Prostate gland (tissue), 2 donors: ENCODE results near the gene NR6A1. TPM values are rescaled to one million over a fixed set of nuclear protein-coding genes. Genes with fewer than 3 reads are reported as not detected.

Source experiments
- DNase-seq: peaks from one replicate; pipeline ENCODE4 v3.0.0-alpha.2; 2019; ENCODE audit warnings: low spot score
- H3K27ac ChIP-seq, 2 donors: fragments of 200-600 bp; sonication (generic); 2 replicates each; pipeline ENCODE4 v1.5.1; 2017 to 2019
- H3K27me3 ChIP-seq: fragments of 200-600 bp; sonication (generic); replicated peaks from 2 replicates; pipeline ENCODE4 v1.5.1; 2019; ENCODE audit not compliant: insufficient read depth
- H3K36me3 ChIP-seq, 2 donors: fragments of 200-600 bp; sonication (generic); 1 replicate in 1 of 2; 2 replicates in 1 of 2; pipeline versions ENCODE4 v1.5.1 to v1.8.1; 2017 to 2019
- H3K4me1 ChIP-seq: fragments of 200-600 bp; sonication (generic); replicated peaks from 2 replicates; pipeline ENCODE4 v1.5.1; 2019
- H3K4me3 ChIP-seq, 2 donors: fragments of 200-600 bp; sonication (generic); 2 replicates each; pipeline ENCODE4 v1.5.1; 2017 to 2019
- H3K9me3 ChIP-seq: fragments of 200-600 bp; sonication (generic); 2 replicates; pipeline ENCODE4 v1.5.1; 2017
- POLR2A ChIP-seq: fragments of 450-650 bp; IDR thresholded peaks from one replicate; pipeline ENCODE4 v1.6.1; 2016; ENCODE audit warnings: antibody characterized with exemption, mild to moderate bottlenecking
- POLR2AphosphoS5 ChIP-seq: sonication (generic); formaldehyde crosslinking; IDR thresholded peaks from one replicate; pipeline ENCODE4 v1.6.1; 2017; ENCODE audit warnings: antibody characterized with exemption
- WGBS: methylation state at CpG from one replicate; pipeline ENCODE4 v1.1.5; 2018; 5-methylcytosine and 5-hydroxymethylcytosine counted together
- intact Hi-C: fragments of 100-400 bp; cut with DNase I; formaldehyde crosslinking; loops from one replicate; pipeline ENCODE4 v1.14.2; 2022
- total RNA-seq, 2 donors: library from RNA; depleted of rRNA; stranded (reverse); fragments of >200 nt; gene quantifications; one replicate each; pipeline ENCODE4 v1.1.0, GENCODE V29; 2016
- TF ChIP-seq, protein P1 (sequence below), 4 experiments: fragments of 200-600 bp in 2 of 4; fragments of 450-650 bp in 2 of 4; sonication (generic) in 2 of 4; IDR thresholded peaks; 1 replicate in 3 of 4; 2 replicates in 1 of 4; pipeline ENCODE4 v1.5.1; 2016 to 2019; ENCODE audit warnings: antibody characterized with exemption in 4 of 4, mild to moderate bottlenecking in 2 of 4, moderate library complexity in 2 of 4

The NR6A1 gene
- total RNA-seq, 2 donors from 2014 or later, result 1.3 to 53.7 TPM

DNA sequence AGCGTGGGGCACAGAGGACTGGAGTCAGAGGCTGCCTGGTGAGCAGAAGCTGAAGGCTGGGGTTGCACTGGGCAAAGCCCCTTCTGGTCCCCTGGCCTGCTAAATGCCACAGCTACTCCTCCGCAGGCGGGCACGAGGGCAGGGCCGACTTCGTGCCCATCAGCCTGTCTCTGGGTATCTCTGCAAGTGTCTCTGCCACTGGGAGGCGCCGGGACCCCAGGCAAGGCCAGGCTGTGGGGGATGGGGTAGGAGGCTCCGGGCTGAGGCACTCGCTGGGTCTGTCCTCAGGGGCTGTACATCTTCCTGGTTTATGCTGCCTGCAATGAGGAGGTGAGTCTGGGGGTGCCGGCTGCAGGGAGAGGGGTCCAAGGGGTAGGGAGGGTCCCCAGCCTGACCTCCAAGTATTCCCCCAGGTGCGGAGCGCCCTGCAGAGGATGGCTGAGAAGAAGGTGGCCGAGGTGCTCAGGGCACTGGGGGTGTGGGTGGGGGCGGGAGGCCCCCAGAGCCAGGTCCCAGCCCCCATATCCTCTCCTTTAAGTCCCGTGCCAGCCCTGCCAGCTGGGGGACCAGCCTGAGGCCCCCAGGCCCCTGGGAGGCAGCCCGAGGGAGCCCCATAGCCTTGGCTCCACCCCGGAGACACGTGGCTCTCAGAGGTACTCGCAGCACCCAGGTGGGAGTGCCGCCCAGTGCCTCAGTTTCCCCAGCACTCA, 295.8 kb downstream of the NR6A1 start:
- Histone ChIP-seq H3K27ac (no peak overlapping the region), H3K27me3 (peaks cover 20% of the 10 kb centered on the region), H3K4me1 (no peaks in the 10 kb centered on the region), H3K4me3 (no peak overlapping the region), H3K9me3 (no peaks in the 10 kb centered on the region), H3K36me3 (no peaks in the 10 kb centered on the region)
- WGBS, result 74% methylated on average over 18 of the region's 21 CpGs
- TF ChIP-seq POLR2AphosphoS5, result no peak
- TF ChIP-seq POLR2A, result no peak
- TF ChIP-seq, protein P1, sequence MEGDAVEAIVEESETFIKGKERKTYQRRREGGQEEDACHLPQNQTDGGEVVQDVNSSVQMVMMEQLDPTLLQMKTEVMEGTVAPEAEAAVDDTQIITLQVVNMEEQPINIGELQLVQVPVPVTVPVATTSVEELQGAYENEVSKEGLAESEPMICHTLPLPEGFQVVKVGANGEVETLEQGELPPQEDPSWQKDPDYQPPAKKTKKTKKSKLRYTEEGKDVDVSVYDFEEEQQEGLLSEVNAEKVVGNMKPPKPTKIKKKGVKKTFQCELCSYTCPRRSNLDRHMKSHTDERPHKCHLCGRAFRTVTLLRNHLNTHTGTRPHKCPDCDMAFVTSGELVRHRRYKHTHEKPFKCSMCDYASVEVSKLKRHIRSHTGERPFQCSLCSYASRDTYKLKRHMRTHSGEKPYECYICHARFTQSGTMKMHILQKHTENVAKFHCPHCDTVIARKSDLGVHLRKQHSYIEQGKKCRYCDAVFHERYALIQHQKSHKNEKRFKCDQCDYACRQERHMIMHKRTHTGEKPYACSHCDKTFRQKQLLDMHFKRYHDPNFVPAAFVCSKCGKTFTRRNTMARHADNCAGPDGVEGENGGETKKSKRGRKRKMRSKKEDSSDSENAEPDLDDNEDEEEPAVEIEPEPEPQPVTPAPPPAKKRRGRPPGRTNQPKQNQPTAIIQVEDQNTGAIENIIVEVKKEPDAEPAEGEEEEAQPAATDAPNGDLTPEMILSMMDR (IDR thresholded peaks at IDR 0.05), result no peak
- intact Hi-C loops, result no loop called here
- no peak for DNase-seq

DNA sequence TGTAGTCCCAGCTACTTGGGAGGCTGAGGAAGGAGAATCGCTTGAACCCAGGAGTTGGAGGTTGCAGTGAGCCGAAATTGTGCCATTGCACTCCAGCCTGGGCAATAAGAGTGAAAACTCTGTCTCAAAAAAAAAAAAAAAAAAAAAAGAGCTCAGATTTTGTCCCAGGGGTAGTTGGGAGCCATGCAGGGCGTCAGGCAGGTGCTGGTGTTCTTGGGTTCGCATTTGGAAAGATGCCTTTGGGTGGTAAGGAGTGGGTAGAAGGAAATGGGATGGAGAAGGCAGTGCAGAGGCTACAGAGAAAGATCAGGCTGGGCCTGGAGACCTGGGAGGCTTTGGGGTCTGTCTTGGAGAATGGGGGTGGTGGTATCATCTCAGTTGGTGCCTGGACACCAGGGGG, 297.0 kb downstream of the NR6A1 start:
- no peak overlapping the region for H3K4me3 ChIP-seq
- no peaks in the 10 kb centered on the region for H3K4me1 ChIP-seq
- TF ChIP-seq, protein P1 (IDR thresholded peaks at IDR 0.05), result no peak
- TF ChIP-seq POLR2AphosphoS5, result no peak
- no peaks in the 10 kb centered on the region for H3K36me3 ChIP-seq
- intact Hi-C loops, result no loop called here
- no peak overlapping the region for H3K27ac ChIP-seq
- H3K9me3 ChIP-seq, result no peaks in the 10 kb centered on the region
- DNase-seq, result no peak
- peaks cover 19% of the 10 kb centered on the region for H3K27me3 ChIP-seq
- 85% methylated on average over 4 of the region's 4 CpGs for WGBS

DNA sequence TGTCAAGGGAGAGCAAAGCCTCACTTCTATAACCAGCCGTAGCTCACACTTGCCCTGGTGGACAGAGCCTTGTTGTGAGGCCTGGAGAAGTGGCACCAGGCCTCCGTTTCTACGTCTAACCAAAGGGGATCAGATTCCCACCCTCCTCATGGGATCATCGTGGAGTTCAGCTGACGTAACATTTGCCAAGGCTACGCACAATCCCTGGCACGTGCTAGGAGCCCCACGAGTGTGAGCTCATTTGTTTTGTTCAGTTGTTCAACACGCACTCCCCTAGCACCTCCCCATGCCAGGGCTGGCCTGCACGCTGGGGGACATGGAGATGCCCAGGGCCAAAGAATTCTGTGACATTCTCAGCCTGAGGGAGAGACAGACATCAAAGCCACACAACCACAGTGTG, 297.8 kb downstream of the NR6A1 start:
- peaks cover 17% of the 10 kb centered on the region for H3K27me3 ChIP-seq
- 82% methylated on average over 10 of the region's 10 CpGs for WGBS
- H3K36me3 ChIP-seq, result no peaks in the 10 kb centered on the region
- no peak for DNase-seq
- H3K4me1 ChIP-seq, result no peaks in the 10 kb centered on the region
- no peak overlapping the region for H3K27ac ChIP-seq
- no peaks in the 10 kb centered on the region for H3K9me3 ChIP-seq
- no peak overlapping the region for H3K4me3 ChIP-seq
- intact Hi-C loops, result no loop called here
- no peak for TF ChIP-seq POLR2A
- no peak for TF ChIP-seq POLR2AphosphoS5
- TF ChIP-seq, protein P1 (IDR thresholded peaks at IDR 0.05), result no peak

DNA sequence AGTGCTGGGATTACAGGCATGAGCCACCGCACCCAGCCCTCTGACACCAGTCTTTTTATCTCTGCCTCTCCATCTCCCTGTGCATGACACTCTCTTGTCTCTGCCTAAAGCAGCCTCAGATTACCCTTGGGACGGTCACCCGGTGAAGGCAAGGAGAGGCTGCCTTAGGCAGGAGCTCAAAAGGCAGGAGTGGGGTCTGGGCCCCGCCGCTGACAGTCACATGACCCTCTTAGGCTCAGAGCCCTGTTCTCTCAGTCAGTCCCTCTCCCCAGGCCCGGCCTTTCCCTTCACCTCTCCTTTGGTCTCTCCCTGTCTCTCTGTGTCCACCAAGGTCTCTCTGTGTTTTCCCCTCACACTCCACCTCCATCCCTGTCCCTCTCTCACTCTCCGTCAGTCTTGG, 298.3 kb downstream of the NR6A1 start:
- intact Hi-C loops, result no loop called here
- no peak overlapping the region for H3K4me3 ChIP-seq
- H3K4me1 ChIP-seq, result no peaks in the 10 kb centered on the region
- no peaks in the 10 kb centered on the region for H3K9me3 ChIP-seq
- H3K27ac ChIP-seq, result no peak overlapping the region
- 83% methylated on average over 7 of the region's 7 CpGs for WGBS
- no peaks in the 10 kb centered on the region for H3K36me3 ChIP-seq
- TF ChIP-seq POLR2A (no peak), POLR2AphosphoS5 (no peak)
- TF ChIP-seq, protein P1 (IDR thresholded peaks at IDR 0.05), result no peak
- DNase-seq, result no peak
- H3K27me3 ChIP-seq, result peaks cover 12% of the 10 kb centered on the region

DNA sequence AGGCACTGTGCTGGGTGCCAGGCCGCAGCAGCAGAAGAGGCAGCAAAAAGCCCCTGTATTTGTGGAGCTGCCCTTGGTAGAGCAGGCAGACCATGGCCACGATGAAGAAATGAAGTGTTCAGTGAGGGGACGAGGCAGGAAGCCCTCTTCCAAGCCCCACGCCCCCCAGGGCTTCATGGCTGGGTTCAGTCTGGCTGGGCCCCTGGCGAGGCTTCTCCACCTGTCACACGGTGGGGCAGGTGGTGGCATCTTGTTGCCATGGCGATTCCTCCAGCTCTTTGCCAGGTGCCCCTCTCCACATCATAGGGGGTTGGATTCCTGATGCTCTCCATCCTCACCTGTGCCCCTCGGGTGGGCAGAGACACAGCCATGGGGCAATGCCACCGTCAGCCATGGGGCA, 299.4 kb downstream of the NR6A1 start:
- 80% methylated on average over 9 of the region's 9 CpGs for WGBS
- H3K9me3 ChIP-seq, result no peaks in the 10 kb centered on the region

More for the DNA sequence above, 299.4 kb downstream of the NR6A1 start:
- no peaks in the 10 kb centered on the region for H3K4me1 ChIP-seq
- DNase-seq, result no peak
- TF ChIP-seq POLR2AphosphoS5 (no peak), POLR2A (no peak)
- TF ChIP-seq, protein P1 (IDR thresholded peaks at IDR 0.05), result no peak
- H3K27ac ChIP-seq, result no peak overlapping the region
- no peak overlapping the region for H3K4me3 ChIP-seq
- no peaks in the 10 kb centered on the region for H3K36me3 ChIP-seq
- intact Hi-C loops, result no loop called here
- H3K27me3 ChIP-seq, result peaks cover 4% of the 10 kb centered on the region
